NB4 (cell line): ENCODE data around the gene DDX51.

ENCODE experiments used
- DNase-seq: peaks from one replicate; pipeline ENCODE4 v3.0.0; 2010; ENCODE audit warnings: low read depth
- H3K4me3 ChIP-seq: one replicate; pipeline ENCODE4 v1.5.1; 2011; ENCODE audit warnings: mild to moderate bottlenecking, low read depth, low read length, moderate library complexity
- MYC ChIP-seq: IDR thresholded peaks from 2 replicates; pipeline ENCODE4 v1.6.1; 2011; ENCODE audit warnings: low read depth, low read length
- POLR2A ChIP-seq: IDR thresholded peaks from 2 replicates; pipeline ENCODE4 v1.6.1; 2011; ENCODE audit warnings: mild to moderate bottlenecking; ENCODE audit not compliant: insufficient read length; ENCODE audit errors: extremely low read depth
- TF ChIP-seq, protein P1 (sequence below): IDR thresholded peaks from 2 replicates; pipeline ENCODE4 v1.6.1; 2011; ENCODE audit warnings: low read depth, low read length
- TF ChIP-seq, protein P2 (sequence below): IDR thresholded peaks from one replicate; pipeline ENCODE4 v1.5.1; 2012; ENCODE audit warnings: low read depth, low read length

The DDX51 gene, protein sequence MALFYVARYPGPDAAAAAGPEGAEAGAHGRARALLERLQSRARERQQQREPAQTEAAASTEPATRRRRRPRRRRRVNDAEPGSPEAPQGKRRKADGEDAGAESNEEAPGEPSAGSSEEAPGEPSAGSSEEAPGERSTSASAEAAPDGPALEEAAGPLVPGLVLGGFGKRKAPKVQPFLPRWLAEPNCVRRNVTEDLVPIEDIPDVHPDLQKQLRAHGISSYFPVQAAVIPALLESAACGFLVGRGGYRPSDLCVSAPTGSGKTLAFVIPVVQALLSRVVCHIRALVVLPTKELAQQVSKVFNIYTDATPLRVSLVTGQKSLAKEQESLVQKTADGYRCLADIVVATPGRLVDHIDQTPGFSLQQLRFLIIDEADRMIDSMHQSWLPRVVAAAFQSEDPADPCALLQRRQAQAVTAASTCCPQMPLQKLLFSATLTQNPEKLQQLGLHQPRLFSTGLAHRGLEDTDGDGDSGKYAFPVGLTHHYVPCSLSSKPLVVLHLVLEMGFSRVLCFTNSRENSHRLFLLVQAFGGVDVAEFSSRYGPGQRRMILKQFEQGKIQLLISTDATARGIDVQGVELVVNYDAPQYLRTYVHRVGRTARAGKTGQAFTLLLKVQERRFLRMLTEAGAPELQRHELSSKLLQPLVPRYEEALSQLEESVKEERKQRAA

DNA sequence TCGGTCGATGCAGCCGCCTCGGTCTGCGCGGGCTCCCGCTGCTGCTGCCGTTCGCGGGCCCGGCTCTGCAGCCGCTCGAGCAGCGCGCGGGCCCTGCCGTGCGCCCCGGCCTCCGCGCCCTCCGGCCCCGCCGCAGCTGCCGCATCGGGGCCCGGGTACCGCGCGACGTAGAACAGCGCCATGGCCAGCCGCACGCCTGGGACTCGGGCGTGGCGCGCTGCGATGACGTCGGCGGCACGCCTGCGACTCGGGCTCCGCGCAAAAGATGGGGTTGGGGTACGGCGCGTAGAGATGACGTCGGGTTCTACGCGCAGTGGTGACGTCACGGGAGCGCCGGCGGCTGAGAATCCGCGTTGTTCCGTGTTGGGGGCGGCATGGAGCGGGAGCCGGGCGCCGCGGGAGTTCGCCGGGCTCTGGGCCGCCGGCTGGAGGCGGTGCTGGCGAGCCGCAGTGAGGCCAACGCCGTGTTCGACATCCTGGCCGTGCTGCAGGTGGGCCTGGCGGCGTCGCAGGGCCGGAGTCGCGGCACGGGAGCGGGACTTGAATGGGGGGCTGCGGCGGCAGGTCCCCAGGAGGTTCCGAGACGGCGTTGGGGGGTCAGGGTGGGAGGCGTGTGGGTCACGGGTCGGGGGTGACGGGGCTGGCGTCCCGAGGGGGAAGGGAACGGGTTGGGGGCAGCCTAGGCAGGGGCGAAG, at the start of gene DDX51, which contains the start of gene NOC4L:
Gene DDX51 (minus strand): TSS at position 205 of the 695 bp plus-strand sequence. CDS start 23 bp downstream, at position 182.
Gene NOC4L (plus strand): TSS at position 343 of the 695 bp plus-strand sequence. CDS start 32 bp downstream, at position 375.
- TF ChIP-seq MYC, result peak; percentile 99
- peak; percentile 86 for TF ChIP-seq POLR2A
- TF ChIP-seq, protein P1, sequence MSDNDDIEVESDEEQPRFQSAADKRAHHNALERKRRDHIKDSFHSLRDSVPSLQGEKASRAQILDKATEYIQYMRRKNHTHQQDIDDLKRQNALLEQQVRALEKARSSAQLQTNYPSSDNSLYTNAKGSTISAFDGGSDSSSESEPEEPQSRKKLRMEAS, result peak; percentile 97
- TF ChIP-seq, protein P2, sequence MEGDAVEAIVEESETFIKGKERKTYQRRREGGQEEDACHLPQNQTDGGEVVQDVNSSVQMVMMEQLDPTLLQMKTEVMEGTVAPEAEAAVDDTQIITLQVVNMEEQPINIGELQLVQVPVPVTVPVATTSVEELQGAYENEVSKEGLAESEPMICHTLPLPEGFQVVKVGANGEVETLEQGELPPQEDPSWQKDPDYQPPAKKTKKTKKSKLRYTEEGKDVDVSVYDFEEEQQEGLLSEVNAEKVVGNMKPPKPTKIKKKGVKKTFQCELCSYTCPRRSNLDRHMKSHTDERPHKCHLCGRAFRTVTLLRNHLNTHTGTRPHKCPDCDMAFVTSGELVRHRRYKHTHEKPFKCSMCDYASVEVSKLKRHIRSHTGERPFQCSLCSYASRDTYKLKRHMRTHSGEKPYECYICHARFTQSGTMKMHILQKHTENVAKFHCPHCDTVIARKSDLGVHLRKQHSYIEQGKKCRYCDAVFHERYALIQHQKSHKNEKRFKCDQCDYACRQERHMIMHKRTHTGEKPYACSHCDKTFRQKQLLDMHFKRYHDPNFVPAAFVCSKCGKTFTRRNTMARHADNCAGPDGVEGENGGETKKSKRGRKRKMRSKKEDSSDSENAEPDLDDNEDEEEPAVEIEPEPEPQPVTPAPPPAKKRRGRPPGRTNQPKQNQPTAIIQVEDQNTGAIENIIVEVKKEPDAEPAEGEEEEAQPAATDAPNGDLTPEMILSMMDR, result no peak

DNA sequence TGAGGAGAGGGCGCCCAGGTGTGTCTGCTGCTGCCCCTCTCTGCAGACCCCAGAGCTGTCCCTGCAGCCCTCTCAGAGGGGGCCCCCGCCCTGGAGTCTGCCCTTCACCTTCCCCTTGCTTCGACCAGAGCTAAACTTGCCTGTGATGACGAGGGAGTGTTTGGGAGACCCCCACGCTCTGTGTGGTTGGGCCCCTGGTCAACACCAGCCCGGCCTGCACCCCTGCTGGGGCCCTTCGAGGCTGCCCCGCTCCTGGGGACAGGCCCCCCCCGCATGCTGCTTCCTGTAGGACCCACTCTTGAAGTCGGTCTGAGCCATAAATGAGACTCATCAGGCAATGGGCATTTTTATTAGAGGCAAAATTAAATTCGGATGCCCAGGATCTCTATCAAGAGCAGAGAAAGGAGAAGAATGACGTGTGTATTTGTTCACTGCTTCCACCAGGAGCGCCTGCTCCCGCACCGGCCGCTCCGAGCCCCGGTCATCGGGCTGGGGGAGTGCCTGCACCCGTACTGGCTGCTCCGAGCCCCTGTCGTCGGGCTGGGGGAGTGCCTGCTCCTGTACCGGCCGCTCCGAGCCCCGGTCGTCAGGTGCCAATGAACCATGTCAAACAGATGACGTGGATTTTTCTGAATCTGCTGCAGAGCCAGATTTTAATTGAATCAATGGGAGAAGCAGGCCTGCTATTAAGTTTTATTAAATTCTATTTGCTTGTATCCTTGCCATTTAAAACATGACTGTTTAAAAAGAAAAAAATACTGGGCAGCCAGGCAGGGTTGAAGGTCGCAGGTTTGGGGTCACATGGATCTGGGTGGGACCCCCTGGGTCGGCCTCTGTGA, 47.8 kb upstream of the DDX51 start:
- DNase-seq, result no peak
- H3K4me3 ChIP-seq, result no peak overlapping the region
- TF ChIP-seq, protein P2, result no peak
- TF ChIP-seq POLR2A, result no peak
- TF ChIP-seq, protein P1, result no peak
- no peak for TF ChIP-seq MYC

More for the DNA sequence above, at the start of gene DDX51, which contains the start of gene NOC4L:
- peak; percentile 97 for DNase-seq
- peak within 1 kb of the TSS; percentile 92 for H3K4me3 ChIP-seq

DNA sequence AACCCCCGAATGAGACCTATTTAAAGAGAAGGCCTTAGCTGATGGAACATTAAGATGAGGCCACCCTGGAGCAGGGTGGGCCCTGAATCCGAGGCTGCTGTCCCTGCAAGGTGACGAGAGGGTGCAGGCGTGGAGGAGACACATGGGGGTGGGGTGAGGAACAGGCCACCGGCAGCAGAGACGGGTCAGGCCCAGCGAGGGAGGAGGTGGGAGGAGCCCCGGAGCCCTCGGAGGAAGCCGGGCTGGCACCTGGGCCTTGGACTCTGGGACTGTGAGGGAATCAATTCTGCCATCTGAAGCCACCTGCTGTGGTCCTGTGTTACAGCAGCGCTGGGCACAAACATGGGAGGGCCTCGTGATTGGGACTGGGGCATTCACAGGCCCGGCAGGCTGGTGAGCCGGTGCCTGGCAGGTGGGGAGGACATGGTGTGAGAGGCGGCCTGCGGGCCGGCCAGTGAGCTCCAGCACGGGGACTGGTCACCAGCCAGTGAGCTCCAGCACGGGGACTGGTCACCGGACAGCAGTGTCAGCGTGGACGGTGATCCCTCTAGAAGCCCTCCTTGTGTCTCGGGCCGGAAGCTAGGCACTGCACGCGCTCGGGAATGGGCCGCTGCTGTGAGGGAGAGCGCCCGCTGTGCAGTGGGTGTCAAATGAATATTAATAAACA, 46.8 kb upstream of the DDX51 start:
- TF ChIP-seq, protein P2, result no peak
- no peak for TF ChIP-seq MYC
- TF ChIP-seq, protein P1, result no peak
- no peak for TF ChIP-seq POLR2A
- DNase-seq, result no peak
- H3K4me3 ChIP-seq, result peak overlapping the region; percentile 63

DNA sequence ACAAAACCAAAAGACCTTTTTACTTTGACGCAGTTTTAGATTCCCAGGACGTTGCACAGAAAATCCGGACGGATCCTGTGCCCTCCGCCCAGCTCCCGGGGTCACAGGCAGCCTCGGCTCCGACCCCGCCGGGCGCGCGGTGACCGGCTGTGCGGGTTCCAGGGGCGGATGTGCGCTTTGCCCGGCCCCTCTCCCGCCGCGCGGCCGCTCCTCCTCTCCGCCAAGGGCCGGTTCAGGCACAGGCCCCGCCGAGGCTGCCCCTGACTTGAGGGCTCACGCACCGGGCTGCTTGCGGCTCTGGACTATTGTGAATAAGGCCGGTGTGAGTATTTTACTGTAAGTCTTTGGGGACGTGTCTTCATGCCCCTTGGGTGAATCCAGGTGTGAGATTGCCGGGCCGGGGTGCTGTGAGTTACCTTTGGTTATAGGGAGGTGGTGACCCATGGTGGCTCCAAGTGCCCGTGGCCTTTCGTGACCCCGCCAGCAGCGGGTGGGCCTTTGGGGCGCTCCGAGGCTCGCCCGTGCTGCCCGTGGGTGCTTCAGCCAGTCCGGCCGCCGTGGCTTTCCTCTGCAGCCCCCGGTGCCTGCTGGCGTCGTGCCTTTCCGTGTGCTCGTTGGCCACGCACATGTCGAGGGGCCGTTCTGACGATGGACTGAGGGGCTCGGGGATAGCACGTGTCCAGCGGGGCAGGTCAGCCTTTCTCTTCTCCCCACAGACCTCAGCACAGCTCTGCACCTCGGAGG, 46.1 kb upstream of the DDX51 start:
- no peak for DNase-seq
- H3K4me3 ChIP-seq, result peak overlapping the region; percentile 63
- peak; percentile 30; the same call in 1 of the 2 replicates for TF ChIP-seq MYC
- TF ChIP-seq POLR2A, result no peak

DNA sequence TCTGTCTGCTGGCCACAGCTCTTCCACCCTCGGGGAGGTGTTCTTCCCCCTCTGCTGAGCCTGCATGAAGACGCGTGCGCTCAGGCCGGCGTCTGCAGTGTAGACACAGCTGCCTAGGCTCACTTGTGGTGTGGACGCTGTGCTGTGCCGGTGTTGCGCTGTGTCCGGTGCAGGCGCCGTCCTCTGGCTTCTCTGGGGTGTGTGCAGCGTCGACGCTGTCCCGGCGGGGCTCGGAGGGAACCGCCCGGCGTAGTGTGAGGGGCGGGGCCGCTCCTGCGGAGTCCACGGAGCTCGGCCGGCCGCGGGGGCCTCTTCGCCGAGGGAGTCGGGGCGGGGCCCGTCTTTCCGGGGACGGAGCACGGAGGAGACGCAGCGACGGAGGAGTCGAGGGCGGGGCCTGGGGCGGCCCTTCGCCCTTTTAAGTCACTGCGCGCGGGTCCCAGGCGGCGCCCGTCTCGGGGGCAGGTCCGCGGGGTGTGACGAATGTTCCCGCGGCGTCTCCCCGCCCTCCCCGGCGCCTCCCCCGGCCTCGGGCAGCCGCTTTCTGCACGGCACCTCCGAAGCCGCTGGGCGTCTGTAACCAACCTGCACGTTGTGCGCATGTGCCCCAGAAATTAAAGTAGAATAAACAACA, 45.4 kb upstream of the DDX51 start:
- peak; percentile 99 for DNase-seq
- H3K4me3 ChIP-seq, result peak overlapping the region; percentile 63
- TF ChIP-seq, protein P2, result no peak
- TF ChIP-seq POLR2A (peak; percentile 15), MYC (peak; percentile 73)
- TF ChIP-seq, protein P1, result peak; percentile 80
